DLD1 (cell line): ENCODE measurements around the gene TBC1D24.
"Not testable (repeated sequence)": the region's sequence is repeated elsewhere in the genome, so short reads cannot be mapped to it uniquely, and the experiment has no call there.

ENCODE experiments used
- in situ Hi-C: cut with HindIII; loops from 2 replicates; pipeline ENCODE4 v1.10.0; 2017; ENCODE audit warnings: low sequenced_read_pairs

TBC1D24 gene

DNA sequence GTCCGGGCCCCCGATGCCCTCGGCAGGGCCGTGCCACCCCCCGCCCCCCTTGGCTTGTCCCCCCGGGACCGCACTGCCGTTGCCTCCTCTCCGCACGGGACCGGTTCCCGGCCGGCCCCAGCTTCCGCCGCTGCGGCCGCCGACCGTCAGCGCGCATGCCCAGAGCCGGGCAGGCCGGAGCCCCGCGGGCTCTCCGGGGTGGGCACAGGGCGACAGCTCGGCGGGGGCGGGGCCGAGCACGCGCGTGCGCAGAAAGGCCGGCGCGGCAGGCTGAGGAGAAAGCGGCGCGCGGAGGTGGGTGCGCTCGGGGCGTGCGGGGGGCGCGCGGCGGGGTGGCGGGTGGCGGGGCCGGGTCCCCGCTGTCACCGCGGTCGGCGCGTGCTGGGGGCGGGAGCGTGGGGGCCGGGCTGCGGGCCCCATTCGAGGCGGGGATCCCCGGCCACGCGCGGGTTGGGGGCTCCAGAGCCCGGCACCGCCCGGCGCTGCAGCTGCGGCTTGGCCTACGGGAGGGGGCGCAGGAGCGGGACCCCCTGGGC, at the start of gene TBC1D24:
Gene TBC1D24 (plus strand): TSS at position 251 of the 536 bp plus-strand sequence. CDS start 21,022 bp downstream, outside the sequence.
- in situ Hi-C loops = no loop called here

GRCh38 chr16:2425825-2426430, 49.0 kb upstream of the TBC1D24 start:
- in situ Hi-C loops = no loop called here

DNA sequence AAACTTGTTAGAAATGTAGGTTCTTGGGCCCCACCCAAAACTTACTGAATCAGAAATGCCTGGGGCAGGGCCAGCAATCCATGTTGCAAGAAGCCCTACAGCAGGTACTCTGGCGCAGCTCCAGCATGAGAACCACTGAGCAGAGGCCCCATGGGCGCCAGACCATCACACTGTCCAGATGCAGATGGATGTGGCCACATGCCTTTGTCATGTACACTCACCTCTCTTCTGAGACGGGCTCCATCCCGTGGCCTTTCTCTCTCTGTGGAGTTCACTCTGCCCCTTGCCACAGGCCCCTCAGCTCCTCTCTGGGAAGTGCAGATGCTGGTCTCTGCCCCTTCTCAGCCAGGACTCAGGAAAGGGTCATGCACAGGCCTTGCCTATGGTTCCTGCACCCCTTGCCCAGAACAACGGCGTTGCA, 48.0 kb upstream of the TBC1D24 start:
- in situ Hi-C loops = no loop called here

GRCh38 chr16:2427526-2427925, 47.4 kb upstream of the TBC1D24 start:
- in situ Hi-C loops = no loop called here

GRCh38 chr16:2428051-2428783, 46.7 kb upstream of the TBC1D24 start:
- in situ Hi-C loops = no loop called here

GRCh38 chr16:2428784-2429033, 46.2 kb upstream of the TBC1D24 start:
- in situ Hi-C loops = no loop called here

DNA sequence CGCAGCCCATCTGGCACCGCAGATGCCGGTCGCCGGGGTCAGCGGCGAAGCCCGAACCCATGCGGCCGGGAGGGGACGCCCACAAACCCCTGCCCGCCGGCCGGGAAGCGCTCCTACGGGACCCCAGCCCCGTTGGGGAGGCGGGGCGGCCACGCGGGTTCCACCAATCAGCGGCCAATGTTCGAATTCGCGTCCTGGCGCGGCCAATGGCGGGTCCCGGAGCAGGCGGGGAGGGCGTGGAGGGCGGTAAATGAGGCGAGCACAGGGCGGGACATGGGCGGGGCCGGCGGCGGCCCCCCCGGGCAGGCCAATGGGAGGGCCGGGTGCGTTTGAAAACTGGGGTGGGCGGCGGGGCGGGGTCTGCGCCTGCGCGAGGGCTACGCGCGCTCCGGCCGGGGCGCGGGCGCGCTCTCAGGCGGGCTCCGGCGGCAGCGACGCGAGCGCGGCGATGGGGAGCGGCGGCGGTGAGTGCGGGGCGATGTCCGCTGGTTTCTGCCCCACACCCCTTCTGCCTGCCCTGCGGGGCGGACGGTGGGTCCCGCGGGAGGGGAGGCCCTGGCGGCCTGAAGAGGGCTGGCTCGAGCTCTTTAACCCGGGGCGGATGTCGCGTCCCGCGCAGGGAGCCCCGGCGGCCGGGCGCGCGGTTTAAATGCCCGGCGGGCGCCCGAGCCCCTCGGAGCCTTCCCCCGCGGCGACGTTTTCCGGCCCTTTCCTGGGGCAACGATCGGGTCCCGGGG, 45.7 kb upstream of the TBC1D24 start, which contains the start of gene CCNF:
Gene CCNF (plus strand): TSS at position 414 of the 737 bp plus-strand sequence. CDS start 35 bp downstream, at position 449.
- in situ Hi-C loops = no loop called here

DNA sequence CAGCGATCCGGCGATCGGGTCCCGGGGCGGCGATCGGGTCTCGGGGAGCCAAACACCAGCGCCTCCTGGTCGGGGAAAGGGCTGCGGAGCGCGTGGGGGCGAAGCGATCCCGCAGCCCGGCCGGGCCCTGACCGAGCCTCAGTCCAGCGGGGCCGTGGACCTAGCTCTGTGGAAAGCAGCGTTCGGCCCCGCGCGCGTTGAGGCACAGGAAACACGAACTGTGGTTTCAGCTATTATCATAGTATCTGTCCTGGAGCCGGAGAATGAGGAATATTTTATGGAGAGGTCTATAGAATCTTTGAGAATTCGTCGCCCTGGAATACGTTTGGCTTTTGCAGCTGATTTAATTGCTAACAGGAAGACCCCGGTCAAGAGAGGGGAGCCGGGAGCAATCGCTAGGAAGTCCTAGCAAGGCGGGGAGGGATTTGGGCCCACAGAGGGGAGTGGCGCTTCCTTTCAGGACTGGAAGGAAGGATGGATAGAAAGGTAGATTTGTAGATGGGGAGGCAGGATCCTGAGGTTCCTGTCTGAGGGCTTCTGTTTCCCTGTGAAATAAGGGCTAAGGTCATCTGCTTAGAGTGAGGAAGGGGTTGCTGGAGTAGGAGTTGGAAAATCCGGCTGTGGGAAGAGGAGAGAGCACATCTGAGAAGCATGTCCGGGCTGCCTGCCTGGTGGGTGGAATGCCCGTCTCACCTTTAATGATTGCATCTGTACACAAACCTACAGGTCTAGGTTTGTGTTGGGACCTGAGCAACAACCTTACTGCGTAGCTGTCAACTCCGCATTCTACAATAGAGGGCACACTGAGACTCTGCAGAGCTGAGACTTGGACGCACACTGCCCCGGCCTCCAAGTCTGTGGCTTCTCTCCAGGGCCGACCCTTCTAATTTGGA, 44.9 kb upstream of the TBC1D24 start:
- in situ Hi-C loops = no loop called here

GRCh38 chr16:2432286-2432685, 42.6 kb upstream of the TBC1D24 start:
- in situ Hi-C loops = no loop called here

- in situ Hi-C loops = no loop called here
These were observed 42.0 kb upstream of the TBC1D24 start for GRCh38 chr16:2432801-2433505.

- in situ Hi-C loops = not testable (repeated sequence)
These were observed 39.7 kb upstream of the TBC1D24 start for GRCh38 chr16:2435236-2435635.

- in situ Hi-C loops = no loop called here
These were observed 38.8 kb upstream of the TBC1D24 start for GRCh38 chr16:2436110-2436509.

- in situ Hi-C loops = no loop called here
These were observed 37.7 kb upstream of the TBC1D24 start for GRCh38 chr16:2437032-2437790.

DNA sequence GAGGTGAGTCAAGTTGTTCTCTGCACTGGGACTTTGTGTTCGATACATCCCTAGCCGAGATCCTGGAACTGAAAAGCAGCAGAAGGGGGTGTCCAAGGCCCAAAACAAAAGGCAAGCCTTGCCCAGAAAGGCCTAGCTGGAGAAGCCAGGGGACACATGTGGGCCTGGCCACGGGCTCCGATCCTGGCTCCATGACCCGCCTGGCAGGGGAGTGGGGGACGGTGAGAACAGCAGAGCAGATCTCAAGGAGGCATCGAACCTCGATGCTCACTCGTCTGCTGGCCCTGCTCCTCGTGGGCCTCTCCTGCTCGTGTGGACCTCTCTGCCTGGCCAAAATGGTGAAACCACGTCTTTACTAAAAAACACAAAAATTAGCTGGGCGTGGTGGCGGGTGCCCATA, 36.8 kb upstream of the TBC1D24 start:
- in situ Hi-C loops = no loop called here

- in situ Hi-C loops = no loop called here
These were observed 35.3 kb upstream of the TBC1D24 start for GRCh38 chr16:2439598-2439997.

- in situ Hi-C loops = not testable (repeated sequence)
These were observed 33.7 kb upstream of the TBC1D24 start for GRCh38 chr16:2441143-2441804.

DNA sequence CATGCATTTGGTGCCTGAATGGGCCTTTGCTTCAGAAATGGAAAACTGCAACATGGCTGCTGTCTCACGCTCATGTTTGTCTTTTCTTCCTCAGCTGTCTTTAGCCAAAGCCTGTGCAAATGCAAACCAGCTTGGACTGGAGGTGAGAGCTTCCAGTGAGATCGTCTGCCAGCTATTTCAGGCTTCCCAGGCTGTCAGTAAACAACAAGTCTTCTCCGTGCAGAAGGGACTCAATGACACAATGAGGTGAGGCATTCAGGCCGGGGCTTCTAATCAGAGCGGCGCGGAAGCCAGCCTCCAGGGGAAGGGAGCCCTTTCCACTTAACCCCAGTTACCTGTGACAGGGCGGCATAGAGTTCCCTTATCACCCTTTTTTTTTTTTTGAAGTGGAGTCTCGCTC, 31.4 kb upstream of the TBC1D24 start:
- in situ Hi-C loops = no loop called here

DNA sequence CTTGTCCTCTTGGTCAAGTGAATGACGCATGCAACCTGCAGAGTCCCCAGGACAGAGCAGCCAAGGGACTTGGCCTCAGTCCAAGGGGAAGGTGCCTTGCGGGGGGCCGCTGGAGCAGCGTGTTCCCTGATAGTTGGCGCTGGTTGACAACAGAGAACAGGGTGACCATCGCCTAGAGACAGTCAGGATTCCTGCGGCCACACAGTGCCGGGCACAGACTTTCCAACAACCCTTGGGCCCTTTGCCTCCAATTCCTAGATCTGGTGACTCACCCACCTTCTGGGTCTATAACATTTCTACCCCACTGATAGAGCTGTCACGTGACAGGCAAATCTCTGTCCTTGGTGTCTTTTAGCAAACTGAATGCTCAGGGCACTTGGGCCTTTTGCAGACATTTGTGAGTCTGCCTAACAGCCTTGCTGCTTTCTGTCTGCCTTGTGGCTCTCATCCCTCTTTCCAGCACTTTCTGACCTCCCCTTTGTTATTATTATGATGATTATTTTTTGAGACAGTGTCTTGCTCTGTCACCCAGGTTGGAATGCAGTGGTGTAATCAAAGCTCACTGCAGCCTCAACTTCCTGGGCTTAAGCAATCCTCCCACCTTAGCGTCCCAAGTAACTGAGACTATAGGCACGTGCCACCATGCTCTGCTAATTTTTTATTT, 26.9 kb upstream of the TBC1D24 start:
- in situ Hi-C loops = no loop called here
